ENCODE data around the gene UST.

UST gene

DNA sequence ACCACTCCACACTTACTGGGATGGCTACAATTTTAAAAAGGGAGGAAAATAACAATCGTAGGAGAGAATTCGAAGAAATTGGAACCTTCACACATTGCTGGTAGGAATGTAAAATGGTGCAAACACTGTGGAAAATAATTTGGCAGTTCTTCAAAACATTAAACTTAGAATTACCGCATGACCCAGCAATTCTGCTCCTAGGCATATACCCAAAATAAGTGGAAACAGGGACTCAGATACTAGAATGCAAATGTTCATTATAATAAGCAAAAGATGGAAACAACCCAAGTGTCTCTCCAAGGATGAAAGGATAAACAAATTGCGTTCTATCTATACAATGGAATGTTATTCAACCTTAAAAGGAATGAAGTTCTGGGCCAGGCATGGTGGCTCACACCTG, 325.2 kb downstream of the UST start:
- FAIRE-seq = no peak

DNA sequence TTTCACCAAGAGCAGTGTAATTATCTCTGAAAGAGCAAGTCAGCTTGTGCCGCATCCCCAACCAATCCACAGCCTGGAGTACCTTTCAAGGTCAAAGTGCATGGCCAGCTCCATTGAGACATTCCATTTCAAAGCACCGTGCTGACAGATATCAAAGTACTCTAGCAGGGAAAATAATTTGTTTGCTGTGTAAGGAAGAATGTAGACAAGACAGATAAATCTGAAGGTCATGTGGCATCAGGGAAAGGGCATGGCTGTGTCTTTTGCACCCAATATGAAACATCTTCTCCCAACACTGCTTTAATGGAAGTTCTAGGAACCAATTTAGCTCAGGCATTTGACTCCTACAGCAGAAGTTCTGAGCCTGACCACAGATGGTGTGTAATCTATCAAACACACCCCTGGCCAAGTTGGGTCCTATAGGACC, 328.0 kb downstream of the UST start:
- no peak for FAIRE-seq

DNA sequence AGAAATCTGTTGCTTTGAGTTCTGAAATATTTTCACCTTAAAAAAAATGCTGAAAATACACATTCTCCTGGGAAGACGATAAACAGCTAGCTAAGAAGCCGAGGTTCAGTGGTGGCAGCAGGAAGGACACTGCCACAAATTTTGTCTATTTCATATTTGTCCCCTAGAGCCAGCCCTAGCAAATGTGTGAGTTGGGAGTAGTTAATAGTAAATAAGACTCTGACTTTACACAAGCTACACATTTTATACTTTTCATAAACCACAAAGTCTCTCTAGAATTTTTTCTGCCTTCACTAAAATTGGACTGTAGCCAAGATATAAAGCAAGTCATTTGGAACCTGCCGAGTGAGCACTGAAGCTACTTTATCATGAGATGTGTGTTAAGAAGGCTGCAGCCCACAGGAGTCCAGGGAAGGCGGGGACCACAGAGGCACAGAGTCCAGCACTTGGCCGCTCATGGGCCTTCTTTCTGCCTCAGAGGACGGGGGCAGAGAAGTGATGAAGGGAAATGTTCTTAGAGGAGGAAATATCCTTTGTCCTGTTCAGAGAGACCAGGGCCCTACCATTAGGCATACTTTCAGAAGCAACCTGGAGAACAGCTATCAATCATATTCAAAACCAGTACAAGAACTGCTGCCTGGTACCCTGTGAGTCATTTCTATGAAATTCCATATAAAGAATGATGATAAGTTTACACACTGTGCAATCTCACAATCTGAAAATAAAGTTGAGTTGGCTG, 329.0 kb downstream of the UST start:
- no peak for FAIRE-seq

DNA sequence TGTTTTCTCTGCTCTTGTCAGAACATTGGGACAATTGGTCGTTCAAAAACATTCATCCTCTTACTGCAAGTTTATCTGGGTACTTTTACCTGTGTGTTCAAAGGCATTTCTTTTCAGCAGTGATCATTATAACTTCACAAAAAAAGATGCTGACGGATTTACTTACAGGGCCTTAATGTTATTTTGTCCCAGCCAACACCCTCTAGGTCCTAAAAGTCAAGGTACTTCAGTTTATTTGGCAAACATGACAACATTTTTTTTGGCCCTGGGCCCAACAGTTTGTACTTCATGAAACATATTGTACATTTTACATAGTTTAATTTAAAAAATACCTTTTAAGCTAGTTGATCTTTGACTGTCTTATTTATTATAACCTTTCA, 329.5 kb downstream of the UST start:
- no peak for FAIRE-seq

DNA sequence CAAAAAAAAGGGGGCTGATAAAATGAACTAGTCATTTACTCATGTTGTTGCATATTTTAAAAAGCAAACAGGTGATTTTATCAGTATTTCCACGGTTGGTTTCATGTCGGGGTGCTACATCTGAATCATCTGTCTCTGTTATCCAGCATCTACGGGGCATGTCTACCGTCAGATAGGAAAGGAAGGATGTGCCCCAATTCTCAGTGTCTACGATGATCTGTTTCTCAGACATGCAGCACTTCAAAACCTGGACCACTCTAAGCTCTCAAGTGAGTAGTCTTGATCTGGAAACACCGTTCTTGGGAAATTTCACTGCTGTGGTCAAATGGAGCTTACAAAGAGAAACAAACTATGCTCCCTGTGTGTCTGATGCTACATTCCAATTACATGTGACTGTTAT, 330.4 kb downstream of the UST start:
- FAIRE-seq = no peak

DNA sequence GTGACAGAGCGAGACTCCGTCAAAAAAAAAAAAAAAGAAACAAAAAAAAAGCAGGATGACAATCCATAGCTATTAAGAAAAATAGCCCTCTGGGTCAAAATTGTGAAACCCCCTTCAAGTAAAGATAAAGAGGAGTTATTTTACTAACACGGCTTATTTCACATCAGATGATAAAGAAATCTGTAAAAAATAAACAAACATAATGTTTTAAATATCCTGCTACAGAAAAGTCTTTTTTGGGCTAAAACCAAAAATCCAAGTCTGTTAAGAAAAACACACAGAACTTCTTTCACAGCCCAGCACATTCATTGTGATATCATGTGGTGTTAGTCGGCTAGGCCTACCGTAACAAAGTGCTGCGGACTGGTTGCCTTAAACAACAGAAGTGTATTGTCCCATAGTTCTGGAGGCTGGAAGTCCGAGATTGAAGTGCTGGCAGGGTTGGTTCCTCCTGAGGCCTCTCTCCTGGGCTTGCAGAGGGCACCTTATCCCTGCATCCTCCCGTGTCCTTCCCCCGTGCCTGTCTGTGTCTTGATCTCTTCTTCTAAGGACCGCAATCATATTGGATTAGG, 331.5 kb downstream of the UST start:
- no peak for FAIRE-seq

DNA sequence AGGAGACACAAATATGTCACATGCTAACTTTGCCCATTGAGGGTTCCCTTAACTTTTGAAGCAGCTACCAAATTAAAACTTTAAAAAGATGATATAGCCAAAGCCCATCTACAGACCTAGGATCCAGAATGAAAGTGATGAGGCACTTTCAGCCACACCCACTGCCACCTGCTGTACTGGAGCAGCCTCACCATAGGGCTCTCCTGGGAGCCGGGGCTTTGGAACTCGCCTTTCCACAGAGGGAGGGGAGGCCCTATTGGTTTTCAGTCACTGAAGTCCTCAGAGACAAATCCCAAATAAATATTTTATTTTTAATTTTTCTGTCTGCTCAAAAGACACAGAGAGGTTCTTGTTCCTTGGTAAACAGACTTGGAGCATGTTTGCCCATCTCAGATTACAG, 332.6 kb downstream of the UST start:
- no peak for FAIRE-seq

DNA sequence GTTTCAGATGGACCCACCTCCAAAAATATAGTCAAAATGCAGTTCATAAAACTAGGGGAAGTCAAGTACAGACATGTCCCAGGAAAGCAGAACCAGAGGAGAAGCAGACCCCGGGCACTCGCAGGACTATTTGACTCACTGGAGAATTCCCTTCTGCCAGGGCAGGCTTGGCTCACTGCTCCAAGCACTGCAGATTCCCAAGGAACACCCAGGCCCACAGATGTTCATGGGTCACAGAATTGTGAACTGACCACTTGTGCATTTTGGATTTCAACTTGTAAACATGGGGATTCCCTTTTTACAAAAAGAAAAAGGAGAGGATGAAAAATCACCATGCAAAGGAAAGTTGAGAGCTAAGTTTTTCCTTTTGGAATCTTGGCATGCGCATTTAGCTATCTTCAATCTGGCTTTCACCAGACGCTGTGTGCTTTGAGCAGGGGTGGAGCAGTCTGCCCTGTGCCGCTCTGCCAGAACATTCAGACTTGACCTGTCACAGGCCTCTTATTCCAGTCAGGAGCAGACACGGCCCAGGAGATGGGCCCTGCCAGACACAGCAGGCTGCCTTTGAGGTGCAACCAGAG, 333.2 kb downstream of the UST start:
- FAIRE-seq = peak; percentile 53

DNA sequence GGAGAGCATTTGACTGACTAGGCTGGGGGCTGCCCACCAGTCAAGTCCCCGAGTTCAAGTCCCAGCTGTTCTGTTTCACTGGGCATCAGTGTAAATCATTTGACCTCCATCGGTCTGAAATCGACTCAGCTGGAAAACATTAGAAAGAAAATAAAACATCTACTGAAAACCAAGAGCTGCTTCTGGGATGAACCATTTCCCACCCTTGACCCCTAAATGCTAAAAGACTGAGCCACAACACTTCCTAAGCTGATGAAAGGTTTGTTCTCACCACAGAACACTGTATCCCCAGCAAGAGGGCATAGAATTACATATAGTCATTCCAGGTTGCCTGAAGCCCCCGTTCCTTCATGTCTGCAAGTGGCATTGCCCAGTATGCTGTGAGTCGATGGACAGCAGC, 333.7 kb downstream of the UST start:
- FAIRE-seq = no peak

DNA sequence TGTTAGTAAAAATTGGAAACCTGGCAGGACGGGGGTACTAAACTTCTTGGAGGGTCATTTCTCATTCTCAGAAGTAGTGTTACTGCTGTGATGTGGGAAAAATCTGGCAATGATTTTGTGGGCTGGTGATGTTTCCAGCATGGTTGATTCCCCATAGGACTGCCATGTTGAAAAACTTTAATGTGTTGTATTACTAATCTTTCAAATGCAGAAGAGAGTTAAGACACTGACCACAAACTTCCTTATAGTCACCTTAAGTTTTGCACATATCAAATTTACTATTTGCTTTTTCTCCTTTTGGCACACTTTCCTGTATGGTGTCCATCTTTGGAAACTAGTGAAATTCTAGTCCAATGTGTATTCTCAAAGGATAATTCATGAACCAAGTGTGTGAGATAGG, 334.5 kb downstream of the UST start:
- FAIRE-seq = no peak

DNA sequence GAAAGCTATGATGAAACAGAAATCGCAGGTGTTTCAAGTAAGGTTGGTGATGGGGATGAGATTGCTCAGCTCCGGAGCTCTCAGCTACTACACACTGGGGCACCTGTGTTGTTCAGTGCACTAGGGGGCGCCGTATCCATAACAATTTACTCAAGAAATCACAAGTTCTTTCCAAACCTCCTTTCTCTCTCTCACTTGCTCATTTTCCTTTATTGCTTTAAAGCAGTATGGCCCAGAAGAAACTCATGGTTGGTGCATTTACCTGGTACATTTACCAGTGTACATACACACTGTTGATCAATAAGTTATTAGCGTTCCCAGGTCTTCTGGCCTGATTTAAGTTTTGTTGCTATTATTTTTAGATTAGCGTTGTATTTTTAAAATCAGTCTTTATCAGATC, 335.5 kb downstream of the UST start:
- peak; percentile 78 for FAIRE-seq

DNA sequence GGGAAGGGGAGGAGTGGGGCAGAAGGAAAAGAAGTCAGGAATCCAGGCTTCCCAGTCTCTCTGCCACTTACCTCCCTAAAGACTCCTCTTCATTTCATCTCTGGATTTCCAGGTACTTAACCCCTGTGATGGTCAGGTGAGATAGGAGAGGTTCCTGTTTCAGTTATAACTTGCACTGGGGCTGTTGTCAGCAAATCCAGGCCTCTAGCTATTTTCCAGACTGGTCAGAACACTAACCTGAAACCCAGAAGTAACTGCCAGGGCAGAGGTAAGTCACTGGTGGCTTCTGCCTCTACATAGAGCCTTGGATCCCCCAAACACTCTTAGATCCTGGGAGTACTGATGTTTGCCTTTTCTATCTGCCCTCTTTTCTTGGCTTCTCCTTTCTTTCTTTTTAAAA, 337.2 kb downstream of the UST start:
- no peak for FAIRE-seq

DNA sequence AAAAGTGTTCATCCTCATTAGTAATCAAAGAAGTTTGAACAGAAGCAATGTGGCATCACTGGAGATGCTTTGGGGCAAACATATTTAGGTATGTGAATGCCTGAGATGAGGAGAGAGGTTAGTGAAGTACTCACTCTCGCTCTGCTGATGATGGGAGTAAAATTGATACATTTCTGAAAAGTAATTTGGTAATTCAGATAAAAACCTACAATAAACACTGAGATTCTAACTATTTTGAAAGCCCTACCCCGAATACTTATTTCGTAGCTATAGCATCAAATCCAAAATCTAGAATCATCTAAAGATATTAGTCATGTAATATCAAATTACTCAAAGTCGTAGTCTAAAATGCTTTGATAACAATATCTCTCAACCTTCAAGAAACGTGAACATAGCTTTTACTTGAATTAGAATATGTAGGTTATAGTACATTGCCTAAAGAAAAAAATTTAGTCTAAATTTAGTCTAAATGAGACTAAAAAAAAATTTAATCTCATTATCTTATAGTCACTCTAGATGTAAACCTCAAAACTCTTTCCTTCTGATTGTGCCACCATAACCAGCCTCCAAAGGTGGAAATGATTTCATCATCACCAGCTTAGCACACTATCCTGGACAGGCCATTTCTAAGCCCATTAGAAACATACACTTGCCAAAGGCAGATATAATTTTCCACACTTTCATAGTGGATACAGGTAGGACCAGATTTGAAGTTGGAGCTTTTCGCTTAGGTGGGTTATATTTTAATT, 338.2 kb downstream of the UST start:
- no peak for FAIRE-seq

DNA sequence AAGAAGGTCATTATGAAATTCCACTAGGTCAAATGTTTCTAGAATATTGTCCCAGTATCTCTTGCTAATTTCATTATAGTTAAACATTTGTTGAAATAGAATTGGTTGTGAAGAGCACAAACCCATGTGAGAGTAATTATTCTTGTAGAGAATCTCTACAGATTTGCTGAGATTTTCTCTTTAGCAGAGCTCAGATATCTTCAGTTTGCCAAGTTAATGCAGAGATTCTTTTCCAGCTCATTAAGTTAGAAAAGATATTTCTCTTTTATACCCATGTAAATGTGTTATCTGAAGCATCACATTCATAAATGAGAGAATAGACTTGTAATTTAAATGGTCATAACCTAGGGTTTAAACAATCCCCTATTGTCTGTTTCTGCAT, 338.7 kb downstream of the UST start:
- no peak for FAIRE-seq

DNA sequence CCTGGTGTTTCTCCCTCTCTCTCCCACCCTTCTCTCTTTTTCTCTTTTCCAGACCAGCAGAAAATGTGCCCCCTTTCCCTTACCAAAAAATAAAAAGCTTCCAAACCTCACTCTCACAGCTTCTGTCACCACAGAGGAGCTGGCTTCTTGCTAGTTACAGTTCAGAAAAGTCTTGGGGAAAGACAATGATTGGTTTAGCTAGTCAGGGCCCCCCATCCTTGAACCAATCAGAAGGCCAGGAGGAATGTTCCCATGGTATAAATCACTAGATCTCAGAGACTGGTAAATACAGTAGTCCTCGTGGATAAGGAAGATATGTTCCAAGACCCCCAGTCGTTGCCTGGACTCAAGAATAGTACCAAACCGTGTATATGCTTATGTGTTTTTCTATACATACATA, 339.5 kb downstream of the UST start:
- FAIRE-seq = no peak

DNA sequence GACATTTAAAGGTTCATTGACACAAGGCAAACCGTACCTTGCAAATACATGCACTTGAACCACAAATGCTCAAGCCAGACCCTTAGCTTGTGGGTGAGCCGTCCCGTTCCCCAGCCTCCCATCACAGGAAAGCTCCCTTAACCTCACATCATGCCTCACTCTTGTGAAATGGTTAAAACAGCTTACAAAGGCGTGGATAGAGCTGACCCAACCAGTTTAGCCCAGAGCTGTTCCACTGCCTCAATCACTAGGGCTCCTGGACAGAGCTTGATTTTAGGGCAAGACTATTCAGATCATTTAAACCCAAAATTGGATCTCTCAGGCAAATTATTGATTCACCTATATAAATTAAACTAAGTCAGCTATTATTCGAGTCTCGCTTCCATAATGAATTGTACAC, 341.1 kb downstream of the UST start:
- FAIRE-seq = no peak

DNA sequence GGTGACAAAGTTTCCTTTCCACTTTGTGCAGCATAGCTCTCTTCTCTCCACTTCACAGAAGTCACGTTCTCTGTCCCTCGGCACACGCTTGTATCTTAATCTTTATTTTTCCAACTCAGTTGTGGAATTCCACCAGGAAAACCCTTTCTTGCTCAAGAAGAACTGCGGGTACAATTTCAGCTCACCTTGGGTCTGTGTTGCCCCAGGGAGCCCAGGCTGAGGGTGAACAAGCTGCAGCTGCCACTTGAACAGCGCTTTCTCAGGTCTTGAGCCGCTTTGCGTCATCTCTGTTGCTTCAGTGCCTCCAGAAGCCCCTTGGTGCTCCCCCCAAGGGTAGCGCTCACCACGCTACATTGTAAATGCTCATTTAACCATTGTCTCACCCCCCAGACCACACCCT, 341.5 kb downstream of the UST start:
- FAIRE-seq = no peak

DNA sequence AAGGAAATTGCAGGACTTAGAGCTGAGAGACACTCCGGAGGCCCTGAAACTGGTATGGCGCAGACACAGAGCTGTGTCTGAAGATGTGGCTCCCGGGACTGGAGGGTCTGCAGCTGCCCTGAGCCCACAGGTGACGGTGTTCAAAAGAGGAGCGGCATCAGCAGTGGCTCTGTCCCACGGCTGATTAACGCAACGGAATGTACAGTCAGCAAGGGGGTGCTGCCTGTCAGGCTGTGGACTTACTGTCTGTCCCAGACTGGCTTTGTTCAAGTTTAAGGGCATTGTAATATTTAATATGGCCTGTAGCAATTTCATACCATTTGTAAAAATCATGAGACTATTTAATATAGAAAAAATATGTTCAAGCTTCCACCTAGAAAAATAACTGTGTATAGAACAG, 342.7 kb downstream of the UST start:
- FAIRE-seq = no peak

DNA sequence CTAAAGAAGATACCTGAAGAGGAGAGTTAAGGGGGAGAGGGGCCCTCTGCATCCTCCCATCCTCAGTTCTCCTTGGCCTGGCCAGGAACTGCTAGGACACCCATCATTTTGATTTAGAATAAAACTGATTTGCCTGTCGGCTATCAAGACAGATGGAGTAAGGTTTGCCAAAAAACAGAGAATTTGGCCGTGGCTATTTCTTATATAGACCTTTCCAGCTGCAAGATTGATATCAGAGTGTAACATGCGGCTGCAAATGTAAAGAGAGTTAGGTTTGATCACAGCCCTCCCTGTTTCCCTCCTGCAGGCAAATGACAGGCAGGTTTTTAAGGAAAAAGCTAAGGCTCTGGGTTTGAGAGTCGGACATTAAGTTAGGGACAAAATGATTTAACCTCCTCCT, 344.1 kb downstream of the UST start:
- FAIRE-seq = no peak

DNA sequence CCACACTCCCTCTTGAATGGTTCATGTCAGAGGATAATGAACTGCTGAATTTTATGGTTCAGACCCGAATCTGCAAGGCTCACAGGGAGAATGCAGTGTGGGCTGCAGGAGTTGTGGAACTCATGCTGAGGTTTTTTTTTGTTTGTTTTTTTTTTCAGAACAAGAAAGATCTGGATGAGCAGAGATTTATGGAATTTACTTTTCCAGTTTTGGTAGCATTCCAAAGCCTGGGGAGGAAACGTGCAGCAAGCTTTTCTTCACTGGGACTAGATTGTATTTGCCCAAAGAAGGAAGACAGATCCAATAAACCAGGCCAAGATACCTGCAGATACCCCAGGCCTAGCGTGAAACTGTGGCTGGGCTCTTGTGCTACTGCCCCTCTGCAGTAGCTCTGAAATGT, 346.8 kb downstream of the UST start:
- FAIRE-seq = no peak

DNA sequence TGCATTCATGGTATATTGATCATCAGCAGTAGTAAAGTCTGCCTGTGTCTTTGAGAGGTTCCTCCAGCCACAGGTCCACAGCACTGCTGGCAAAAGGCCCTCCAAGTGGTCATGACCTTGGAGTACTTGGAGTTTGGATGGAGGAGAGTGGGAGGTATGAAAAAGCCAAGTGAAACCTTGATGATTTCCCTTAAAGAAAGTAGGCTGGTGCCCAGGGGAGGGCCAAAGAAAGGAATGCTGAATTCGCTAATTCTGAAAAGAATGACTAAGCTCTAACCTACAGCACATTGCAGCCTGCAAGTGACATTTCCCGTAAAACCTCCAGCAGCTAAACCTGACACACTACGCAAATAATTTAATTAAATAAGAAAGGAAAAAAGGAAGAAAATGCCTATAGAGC, 347.3 kb downstream of the UST start:
- FAIRE-seq = no peak

DNA sequence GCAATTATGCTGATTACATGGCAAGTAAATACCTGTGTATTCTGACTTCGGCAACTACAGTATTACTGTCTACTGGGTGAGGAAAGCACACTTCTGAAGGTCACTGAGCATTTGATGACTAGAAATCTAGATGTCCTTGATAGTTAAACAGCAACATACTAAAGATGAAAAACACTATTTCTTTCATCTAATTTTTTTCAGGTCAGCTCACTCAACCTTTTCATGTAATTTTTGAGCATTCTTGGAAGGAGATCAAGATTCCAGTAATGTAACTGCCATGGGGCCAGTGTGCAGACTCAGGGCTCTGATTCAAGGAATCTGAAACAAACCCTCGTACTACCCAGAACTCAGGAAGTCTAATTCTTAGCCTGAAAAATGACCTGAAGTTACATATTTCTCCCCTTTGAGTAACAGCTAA, 348.1 kb downstream of the UST start:
- FAIRE-seq = no peak

DNA sequence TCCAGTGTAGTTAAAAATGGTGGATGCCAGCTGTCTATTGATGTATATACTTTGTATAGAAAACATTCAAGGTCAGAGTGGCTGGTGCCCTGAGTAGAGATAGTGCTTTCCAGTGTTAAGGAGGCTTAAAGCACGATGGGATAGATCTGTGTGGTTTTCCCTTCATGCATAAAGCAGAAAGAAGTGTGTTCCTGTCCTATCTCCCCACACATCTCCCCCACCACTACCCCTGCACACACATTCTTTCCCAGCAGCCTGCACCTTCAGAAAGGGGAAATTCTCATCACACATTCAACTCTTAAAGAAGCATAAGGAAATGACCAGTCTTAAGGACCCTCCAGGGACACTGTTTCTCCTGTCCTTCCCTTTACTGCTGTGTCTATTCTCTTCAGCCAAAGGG, 349.0 kb downstream of the UST start:
- no peak for FAIRE-seq

DNA sequence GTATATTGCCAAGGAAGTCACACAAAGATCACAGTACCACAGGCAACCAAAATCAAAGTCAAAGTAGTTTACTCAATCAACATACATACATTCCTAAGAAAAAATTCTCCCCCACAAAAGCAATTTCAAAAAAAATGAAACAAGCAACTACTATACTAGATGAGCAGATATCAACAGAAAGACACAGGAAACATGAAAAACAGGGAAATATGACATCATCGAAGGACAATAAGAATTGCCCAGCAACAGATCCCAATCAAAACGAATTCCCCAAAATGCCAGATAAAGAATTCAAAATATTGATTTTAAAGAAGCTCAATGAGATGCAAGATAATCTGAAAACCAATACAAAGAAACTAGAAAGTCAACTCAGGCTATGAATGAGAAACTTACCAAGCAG, 351.0 kb downstream of the UST start:
- no peak for FAIRE-seq
